ENCODE measurements around the gene GABRB3. TPM values are rescaled to one million over a fixed set of nuclear protein-coding genes. Genes with fewer than 3 reads are reported as not detected.
"Not testable (repeated sequence)": the region's sequence is repeated elsewhere in the genome, so short reads cannot be mapped to it uniquely, and the experiment has no call there.

Gene GABRB3
- polyA plus RNA-seq, 1 donor: 1.0 TPM

DNA sequence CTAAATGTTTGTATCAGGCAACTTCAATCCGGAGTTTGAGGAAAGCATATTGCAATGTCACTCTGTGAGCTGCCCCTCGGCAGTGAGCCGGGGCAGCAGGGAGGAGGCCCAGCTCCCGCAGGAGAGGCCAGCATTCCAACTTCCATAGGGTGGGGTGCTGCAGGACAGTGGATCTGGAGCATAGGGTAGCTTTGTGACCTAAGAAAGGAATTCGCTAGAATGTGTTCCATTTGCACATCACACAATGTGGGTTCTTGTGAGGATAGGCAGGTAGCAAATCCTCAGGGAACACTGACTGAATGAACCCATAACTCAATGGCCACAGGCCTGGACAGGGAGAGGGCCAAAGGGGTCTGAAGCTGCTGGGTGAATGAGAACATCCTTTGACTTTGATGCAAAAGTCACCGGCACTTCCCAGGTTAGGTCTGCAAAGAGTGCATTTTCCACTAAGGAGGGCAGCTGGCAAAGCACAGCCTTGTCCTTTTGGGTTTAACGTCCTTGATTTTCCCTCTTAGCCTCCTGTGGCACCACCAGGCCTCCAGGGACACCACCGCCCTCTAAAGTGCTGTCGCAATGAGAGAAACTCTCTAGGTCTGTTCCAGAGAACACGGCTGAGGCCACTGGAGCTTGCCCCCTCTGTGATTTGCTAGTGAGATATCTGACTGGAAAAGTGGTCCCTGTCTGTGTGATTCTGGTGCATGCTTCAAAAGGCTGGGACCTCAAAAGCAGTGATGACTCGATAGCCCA is 36.2 kb downstream of the GABRB3 start:
- DNase-seq (ENCODE audit: low read depth): no peak

DNA sequence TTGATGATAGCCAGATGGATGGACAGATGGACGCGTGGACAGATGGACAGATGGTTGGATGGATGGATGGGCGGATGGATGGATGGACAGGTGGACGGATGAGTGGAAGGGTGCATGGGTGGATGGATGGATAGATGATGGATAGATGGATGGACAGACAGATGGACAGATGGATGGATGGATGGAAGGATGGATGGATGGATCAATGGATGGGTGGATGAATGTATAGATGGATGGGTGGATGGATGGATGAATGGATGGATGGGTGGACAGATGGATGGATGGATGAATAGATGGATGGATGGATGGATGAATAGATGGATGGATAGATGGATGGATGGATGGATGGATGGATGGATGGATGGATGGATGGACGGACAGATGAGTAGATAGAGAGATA is 40.9 kb downstream of the GABRB3 start:
- DNase-seq (ENCODE audit: low read depth): no peak

DNA sequence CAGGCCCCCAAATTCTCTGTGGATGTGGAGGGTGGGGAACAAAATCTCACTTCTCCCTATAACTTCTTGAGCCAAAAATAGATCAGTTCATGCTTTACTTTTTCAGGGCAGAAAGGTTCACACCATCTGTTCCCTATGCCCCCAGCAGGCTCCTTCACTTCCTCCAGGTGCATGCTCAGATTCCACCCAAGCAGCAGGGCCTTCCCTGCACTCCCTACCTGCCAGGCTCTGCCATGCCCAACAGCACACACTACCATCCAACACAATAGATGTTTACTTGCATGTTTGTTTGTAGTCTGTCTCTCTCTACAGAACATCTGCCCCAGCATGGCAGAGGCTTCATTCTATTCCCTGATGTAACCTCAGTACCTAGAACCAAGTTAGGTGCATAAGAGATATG is 43.3 kb downstream of the GABRB3 start:
- DNase-seq (ENCODE audit: low read depth): no peak

DNA sequence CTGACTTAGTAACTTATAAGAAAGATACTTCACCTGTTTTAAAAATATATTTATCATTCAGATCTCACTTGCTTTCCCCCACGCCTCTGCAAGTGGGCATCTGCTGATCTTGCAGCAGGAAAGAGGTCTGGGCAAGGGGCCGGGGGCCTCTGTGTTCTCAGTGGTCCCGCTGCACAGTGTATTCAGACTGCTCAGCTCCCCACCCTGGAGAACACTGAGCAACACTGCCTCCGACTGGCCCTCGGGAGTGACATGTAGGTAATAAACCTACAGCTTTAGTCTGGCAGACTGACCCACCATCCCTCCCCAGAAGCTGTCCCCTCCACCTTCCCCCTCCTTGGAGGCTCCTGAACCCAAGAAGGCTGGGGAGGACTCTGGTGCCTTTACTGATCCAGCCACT is 43.8 kb downstream of the GABRB3 start:
- DNase-seq (ENCODE audit: low read depth): no peak

DNA sequence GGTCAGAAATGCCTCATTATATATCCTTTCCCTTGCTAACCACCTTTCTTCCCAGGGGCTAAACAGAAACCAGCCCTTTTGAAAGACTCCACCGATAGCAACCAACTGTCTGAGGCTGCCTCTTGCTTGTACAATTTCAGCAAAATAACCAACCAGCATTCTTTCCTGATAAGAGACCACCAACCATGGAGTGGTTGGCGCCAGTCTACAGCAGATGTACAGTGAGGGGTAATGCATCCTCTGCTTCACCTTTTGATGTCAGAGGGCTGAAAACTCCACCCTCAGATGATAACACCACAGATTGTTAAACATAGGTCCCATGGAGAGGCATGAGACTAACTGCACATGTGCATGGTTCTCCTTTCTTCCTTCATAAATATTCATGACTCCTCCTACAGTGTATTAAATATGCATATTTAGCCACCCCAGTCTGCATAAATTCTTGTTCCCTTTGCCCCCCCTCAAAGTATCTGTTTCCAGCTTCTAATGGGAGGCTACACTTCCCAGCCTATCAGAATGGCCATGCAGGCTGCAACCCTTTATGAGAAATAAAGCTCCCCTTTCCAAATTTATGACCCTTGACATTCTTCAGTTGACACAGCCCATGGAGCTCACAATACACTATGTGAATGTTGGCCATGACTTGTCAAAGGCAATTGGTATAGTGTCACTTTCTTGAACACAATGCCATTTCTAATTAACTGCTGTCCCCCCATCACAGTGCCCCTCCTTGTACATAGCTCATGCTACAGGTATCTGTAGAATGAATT is 48.3 kb downstream of the GABRB3 start:
- no peak for DNase-seq (ENCODE audit: low read depth)

DNA sequence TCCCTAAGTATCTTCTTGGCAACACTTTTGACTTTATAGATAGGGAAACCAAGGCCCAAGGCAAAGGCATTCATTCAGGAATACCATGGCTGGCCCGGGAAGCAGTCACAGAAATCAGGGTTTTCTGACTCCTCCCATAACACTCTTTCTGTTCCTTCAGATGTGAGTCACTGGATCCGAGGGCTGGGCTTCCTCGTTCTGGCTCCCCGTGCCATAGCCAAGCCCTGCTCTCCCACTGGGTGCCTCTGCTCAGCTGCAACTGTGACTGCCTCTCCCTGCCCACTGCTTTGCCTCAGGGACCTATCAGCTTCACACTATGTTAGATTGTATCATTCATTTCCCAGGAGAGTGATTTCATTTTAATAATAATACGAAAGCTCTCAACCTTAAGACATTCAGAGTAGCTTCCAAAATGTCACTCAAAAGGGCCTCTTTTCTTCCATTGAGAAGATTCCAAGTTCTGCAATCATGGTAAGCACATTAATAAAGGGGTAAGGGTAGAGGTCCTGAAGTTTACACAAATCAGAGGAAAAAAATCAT is 50.2 kb downstream of the GABRB3 start:
- no peak for DNase-seq (ENCODE audit: low read depth)

DNA sequence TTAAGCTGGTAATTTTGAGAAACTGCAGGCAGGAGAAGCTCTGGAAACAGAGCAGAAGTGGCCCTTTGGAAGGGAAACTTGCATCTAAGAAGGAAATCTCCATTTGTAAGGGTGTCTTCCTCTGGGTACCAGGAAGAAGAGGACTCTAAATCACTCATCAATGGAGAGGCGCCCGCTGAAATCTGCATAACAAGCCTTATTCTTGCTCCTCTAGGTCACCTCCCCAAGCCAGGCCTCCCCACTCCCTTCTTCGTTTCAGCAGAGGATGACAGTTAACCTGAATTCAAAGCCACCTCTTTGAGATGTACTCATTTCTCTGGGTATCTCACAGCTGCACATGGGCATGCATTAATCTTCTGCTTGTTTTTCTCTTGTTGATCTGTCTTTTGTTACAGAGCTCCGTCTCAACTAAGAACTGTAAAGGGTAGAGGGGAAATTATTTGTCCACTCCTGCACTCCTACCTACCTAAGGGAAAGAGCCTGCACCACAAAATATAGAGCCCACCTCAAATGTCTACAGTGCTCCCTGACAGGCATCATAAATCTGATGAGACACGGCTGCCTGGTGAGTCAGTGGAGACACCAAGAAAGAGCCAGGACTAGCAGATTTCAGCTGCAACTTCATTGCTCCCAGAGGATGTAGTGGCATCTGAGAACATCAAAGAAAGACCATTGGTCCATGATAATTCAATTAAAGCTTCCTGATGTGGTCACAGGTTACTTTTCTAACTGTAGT is 51.5 kb downstream of the GABRB3 start:
- DNase-seq (ENCODE audit: low read depth): no peak

DNA sequence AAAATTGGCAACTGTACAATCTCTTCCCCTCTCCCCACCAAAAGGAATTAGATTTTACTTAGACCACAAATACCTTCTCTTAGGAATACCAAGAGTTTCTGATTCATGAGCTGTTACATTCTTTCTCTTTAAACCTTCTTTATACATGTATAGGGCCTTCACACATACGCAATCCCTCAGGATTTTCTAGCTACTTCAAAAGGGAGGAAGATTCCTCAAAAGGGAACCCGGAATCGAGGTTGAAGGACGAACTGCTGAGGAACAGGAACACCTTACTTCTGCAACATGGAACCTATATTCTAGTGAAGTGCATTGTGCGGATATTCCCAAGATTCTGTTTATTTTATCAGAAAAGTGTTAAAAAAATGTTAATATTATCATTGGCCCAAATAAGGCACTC is 52.3 kb downstream of the GABRB3 start:
- DNase-seq (ENCODE audit: low read depth): no peak

DNA sequence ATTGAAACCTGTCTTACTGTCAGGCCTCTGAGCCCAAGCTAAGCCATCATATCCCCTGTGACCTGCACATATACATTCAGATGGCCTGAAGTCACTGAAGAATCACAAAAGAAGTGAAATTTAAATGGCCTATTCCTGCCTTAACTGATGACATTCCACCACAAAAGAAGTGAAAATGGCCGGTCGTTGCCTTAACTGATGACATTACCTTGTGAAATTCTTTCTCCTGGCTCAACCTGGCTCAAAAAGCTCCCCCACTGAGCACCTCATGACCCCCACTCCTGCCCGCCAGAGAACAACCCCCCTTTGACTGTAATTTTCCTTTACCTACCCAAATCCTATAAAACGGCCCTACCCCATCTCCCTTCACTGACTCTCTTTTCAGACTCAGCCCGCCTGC is 53.0 kb downstream of the GABRB3 start:
- DNase-seq (ENCODE audit: low read depth): not testable (repeated sequence)

DNA sequence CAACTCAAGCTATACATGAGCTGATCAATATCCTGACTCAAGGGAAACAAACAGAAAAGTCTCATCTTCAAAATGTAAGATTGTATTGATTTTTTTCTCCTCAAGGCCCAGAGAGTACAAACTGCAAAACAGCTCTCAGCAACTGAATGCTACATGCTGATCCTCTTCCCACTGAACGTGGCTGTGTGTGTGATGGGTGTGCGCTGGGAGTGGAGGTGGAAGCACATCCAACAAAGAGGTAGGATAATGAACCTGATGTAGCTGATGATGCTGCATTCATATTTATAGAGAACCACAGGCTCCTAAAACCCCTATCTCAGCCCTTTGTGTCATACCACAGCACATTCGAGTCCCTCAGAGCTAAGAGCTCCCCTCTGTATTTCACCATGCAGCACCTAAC is 56.8 kb downstream of the GABRB3 start:
- no peak for DNase-seq (ENCODE audit: low read depth)

DNA sequence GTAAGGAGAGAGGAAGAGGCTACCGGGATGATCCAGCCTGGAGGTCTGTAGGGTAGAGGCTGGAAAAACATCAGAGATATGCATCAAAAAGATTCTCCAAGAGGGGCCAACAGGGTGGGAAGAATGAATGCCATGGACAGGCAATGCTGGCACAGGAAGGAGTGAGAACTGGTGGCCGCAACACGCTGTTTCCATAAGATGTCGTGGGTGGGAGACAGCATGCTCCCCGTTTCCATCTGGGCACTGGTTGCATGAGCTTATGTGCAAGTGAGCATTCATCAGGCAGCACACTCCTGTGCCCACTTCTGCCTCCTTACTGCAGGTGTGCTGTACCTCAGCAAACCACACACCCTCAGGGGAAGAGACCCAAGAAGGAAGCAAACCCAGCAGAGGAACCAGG is 59.4 kb downstream of the GABRB3 start:
- no peak for DNase-seq (ENCODE audit: low read depth)

DNA sequence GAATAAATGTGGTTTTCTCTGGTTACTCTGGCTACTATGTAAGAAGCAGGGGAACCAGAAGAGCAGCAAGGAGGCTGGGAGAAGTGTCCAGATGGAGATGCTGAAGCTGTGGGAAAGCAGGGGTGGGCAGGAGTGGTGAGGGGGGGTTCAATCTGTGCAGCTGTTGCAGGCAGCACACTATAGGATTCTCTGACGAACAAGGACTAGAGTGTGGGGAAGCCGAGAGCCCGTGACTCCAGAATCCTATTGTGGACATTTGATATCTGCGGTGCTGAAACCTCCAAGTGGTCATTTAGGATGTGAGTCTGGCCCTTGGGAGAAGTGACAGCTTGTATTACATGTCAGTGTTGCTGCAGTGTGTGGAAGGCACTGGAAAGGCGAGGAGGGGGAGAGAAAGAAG is 60.5 kb downstream of the GABRB3 start:
- no peak for DNase-seq (ENCODE audit: low read depth)

DNA sequence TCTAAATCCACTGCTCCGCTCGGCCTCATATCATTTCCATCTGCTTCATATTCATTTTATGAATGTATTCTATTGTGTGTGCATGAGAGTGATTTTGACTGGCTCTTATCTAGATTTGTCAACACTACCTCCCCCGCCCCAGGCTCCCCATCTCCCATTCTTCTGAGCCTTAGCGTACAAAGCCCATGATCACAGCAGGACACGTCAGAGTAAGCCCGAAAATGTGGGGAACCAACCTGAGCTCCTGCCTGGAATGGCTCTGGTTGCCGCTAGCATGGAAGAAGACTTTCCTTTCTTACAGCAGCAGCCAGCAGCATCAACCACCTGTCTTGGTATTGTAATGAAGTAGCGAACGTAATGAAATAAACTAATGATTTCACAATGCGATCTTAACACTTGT is 61.4 kb downstream of the GABRB3 start:
- no peak for DNase-seq (ENCODE audit: low read depth)

DNA sequence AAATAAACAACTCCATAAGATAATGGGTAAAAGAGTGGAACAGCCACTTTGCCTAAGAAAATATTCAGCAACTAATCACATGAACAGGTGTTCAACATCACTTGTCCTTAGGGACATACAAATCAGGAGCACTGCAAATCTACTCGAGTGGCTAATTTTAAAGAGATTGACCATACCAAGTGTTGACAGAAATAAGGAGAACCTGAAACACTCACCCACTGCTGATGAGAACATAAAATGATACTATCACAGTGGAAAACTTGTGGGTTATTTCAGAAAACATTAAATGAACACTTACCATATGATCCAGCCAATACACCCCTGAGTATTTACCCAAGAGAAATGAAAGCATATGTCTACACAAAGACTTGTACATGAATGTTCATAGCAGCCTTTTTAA is 70.5 kb downstream of the GABRB3 start:
- DNase-seq (ENCODE audit: low read depth): no peak

DNA sequence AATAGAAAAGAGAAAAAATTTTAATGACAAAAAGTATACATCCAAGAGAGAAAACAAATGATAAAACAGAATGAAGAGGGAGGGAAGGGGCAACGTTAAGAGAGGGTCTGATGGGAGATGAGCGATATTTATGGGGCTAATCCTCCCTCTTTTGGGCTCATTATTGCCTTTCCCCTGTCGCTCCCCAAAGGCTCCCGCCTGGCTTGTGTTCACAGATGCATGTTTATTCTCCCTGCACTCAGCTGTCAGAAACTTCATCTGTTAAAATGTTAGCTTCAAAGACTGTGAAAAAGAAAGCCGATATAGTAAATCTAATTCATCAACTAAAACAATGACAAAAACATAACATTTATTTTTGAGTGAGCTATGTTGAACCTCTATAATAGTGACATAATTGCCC is 74.3 kb downstream of the GABRB3 start:
- DNase-seq (ENCODE audit: low read depth): no peak

DNA sequence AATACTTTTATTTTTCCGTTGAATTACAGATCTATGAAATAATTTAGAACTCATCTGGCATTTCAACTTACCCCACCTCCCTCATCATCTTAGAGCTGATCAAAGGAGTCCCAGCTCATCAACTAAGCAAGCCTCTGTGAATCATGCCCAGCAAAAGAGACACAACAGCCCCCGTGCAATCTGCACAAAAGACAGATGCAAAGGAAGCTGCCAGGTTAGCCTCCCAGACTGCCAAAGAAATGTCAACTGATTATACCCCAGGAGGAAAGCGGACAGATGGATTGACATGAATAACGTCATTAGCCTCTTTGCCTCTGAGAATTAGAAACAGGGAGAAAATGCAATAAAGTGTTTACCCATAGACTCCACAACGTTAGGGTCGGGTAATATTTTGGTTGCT is 75.0 kb downstream of the GABRB3 start:
- DNase-seq (ENCODE audit: low read depth): no peak

DNA sequence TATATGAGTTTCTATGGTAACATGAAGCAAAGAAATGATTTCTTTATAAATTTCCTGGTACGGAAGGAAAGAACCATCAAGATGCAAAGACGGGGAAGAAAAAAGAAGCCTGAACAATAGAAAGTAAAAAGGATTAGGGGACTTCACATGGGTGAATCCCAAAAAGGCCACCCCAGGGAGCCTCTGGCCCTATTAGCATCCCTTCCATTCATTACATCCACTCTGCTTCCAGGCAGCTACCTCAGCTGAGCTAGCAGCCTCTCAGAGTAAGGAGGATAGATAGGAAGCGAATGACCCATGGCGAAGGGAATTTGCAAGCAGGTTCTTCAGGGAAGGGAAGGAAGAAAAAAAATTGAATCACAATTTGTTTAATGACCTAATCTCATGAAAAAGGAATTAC is 81.6 kb downstream of the GABRB3 start:
- DNase-seq (ENCODE audit: low read depth): no peak

DNA sequence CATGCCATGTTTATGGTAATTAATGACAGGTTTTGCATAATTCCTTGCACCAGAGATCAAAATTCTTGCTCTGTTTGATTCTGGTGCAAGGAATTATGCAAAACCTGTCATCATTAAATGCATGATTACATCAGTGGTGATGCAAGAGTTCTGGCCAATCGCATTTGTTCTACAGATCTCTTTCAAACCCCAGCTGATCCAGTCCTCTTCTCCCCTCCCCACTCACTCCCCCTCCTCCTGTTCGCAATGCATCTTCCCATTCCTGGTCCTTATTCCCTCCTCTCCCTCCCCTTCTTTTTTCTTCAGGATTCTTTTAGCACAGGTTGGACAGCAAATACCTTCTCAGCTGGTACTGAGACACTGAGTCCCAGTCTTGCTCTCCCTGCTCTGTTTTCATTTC is 82.1 kb downstream of the GABRB3 start:
- DNase-seq (ENCODE audit: low read depth): no peak

DNA sequence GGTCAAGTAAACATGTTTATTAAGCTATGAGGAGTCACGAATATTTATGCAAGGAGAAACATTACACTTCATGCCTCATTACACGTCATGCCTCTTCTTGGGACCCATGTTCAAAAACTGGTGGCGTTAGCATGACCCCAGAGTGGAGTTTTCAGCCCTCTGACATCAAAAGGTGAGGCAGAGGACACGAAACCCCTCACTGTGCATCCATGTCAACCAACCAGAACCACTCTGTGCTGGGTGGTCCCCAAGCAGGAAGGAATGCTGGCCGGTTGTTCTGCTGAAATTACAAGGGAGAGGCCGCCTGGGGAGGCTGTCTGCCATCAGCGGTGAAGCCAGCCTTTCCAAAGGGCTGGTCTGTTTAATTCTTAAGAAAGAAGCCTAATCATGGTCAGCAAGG is 83.4 kb downstream of the GABRB3 start:
- no peak for DNase-seq (ENCODE audit: low read depth)

DNA sequence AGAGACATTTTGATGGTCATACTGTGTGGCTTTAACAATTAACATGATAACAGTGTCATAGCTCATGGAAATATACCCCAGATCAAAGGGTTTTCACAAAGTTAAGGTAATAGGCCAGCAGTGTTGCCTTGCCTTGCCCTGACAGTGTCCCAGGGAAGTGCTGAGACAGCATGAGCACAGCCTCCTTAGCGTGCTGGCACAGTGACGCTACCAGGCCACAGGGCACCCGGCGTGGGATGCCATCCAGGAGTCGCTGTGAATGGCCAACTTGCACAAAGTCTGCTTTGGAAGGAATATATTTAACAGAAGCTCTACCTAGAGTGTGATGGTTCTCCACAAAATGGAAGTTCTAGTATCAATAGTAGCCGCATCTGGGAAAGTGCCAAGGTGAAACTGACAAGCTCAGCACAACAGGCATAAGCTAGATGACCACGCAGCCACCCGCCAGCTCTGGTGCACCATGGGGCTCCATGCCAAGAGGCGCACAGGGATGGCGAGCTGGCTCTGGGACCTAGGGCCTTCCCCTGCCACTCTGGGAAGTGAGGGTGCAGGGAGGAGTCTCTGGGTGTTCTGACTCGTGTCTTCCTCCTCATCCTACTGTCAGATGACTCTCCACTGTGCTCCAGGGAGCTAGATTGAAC is 86.2 kb downstream of the GABRB3 start:
- no peak for DNase-seq (ENCODE audit: low read depth)

DNA sequence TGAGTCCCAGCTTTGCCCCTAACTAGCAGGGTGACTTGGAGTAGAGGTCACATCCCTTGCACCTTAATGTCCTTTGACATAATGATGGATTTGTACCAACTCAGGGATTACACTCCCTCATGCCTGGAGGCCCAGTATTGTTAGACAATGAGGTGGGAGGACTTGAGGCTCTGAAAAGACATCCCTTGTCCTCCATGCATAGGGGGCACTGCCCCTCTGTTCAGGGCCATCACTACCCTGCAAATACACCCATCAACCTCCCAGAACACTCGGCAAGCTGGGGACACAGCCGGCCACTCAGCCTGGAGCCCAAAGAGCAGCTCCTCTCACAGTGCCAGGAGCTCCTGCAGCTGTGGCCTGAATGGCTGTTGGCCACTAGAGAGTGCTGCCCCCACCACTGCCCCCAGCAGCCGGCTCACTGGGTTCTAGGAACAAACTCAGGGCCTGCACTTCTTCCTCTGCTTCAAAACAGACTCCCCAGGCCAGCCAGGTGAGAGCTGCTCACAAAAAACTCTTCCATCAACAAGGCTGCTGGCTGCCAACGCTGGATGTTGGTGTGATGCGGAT is 90.2 kb downstream of the GABRB3 start:
- no peak for DNase-seq (ENCODE audit: low read depth)

DNA sequence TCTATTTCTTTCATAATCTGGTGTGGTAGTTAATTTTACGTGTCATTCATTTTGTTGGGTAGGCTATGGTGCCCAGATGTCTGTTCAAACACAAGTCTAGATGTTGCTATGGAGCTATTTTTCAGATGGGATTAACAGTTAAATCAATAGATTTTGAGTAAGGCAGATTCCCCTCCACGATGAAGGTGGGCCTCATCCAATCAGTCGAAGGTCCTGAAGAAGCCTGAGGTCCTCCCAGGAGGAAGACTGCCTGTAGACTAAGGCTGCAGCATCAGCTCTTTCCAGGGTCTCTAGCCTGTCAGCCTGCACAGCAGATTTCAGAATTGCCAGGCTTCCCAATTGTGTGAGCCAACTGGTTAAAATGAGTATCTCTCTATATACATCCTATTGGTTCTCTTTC is 92.9 kb downstream of the GABRB3 start:
- DNase-seq (ENCODE audit: low read depth): no peak

All from forelimb muscle (tissue), 1 donor.